ENCODE data around the gene FUS. TPM values are rescaled to one million over a fixed set of nuclear protein-coding genes. Genes with fewer than 3 reads are reported as not detected.
A peak's percentile ranks its signal among the peaks of the same experiment; 100 is the strongest.

Gene FUS
- total and polyA plus RNA-seq, 9 of the 15 experiments (the other 6 are each of a cell fraction or from before 2014, with no cell fraction given) = 43.9 to 575 (median 87.2) TPM

- TF ChIP-seq FOXO4 (CRISPR knock-in tag; IDR thresholded peaks at IDR 0.05) (peak; percentile 80; the same call in 1 of the 2 replicates), NELFE (IDR thresholded peaks at IDR 0.05; ENCODE audit: insufficient read depth, insufficient read length) (peak; percentile 84), ZBTB34 (CRISPR knock-in tag; IDR thresholded peaks at IDR 0.05) (no peak), FOS (IDR thresholded peaks at IDR 0.05; ENCODE audit: extremely low read depth, insufficient read length) (no peak), ZNF347 (CRISPR knock-in tag; IDR thresholded peaks at IDR 0.05; ENCODE audit: low read depth) (no peak), CEBPZ (IDR thresholded peaks at IDR 0.05; ENCODE audit: borderline replicate concordance, low read depth, low read length) (no peak), ARID4B (CRISPR knock-in tag; IDR thresholded peaks at IDR 0.05) (peak; percentile 90), NCOA1 (IDR thresholded peaks at IDR 0.05; ENCODE audit: low read depth) (0 out of 2 replicates have a peak, but pooled peaks have one; percentile 17), FOXM1 (IDR thresholded peaks at IDR 0.05; ENCODE audit: low read depth) (peak; percentile 81; the same call in 1 of the 2 replicates), FOXM1 (CRISPR knock-in tag; IDR thresholded peaks at IDR 0.05; ENCODE audit: low read depth) (peak; percentile 95; the same call in 1 of the 2 replicates), C11orf30 (IDR thresholded peaks at IDR 0.05; ENCODE audit: low read depth) (no peak), U2AF1 (optimal IDR thresholded peaks at IDR 0.05; ENCODE audit: low read depth, low read length) (peak; percentile 98), BRCA1 (IDR thresholded peaks at IDR 0.05) (no peak), BRCA1 (CRISPR knock-in tag; IDR thresholded peaks at IDR 0.05) (no peak), ZNF79 (CRISPR knock-in tag; IDR thresholded peaks at IDR 0.05; ENCODE audit: low read depth) (no peak), NFATC3 (IDR thresholded peaks at IDR 0.05) (no peak), ZNF695 (CRISPR knock-in tag; IDR thresholded peaks at IDR 0.05) (no peak), SRSF9 (IDR thresholded peaks at IDR 0.05; ENCODE audit: borderline replicate concordance, low read depth, low read length) (no peak)
These were observed at the start of gene FUS (continued) for GRCh38 chr16:31179747-31180459.
